HG02763 (cell line): ENCODE data around the gene GNPTG.

Experiments
- ATAC-seq: cut with Tn5 transposase; IDR thresholded peaks from one replicate; pipeline ENCODE4 v1.9.1; 2021; ENCODE audit warnings: mild to moderate bottlenecking, moderate library complexity; ENCODE audit not compliant: unreplicated experiment

Gene GNPTG

GRCh38 chr16:1346422-1347285, 5.1 kb upstream of the GNPTG start:
- ATAC-seq, result no peak

- ATAC-seq, result no peak
Observed at GRCh38 chr16:1347286-1347855, 4.4 kb upstream of the GNPTG start.

- no peak for ATAC-seq
Observed at GRCh38 chr16:1347962-1348361, 3.8 kb upstream of the GNPTG start.

GRCh38 chr16:1348441-1348840, 3.3 kb upstream of the GNPTG start:
- ATAC-seq, result no peak

- ATAC-seq, result no peak
Observed at GRCh38 chr16:1348926-1349325, 2.8 kb upstream of the GNPTG start.

GRCh38 chr16:1349351-1349750, 2.4 kb upstream of the GNPTG start:
- no peak for ATAC-seq

- no peak for ATAC-seq
Observed at GRCh38 chr16:1349951-1350350, 1.8 kb upstream of the GNPTG start.

- ATAC-seq, result no peak
Observed at GRCh38 chr16:1350691-1351090, 1.0 kb upstream of the GNPTG start.

GRCh38 chr16:1351215-1351581, 533 bp upstream of the GNPTG start:
- peak; percentile 22 for ATAC-seq

- no peak for ATAC-seq
Observed at GRCh38 chr16:1354815-1355540, 3.2 kb downstream of the GNPTG start.

- ATAC-seq, result no peak
Observed at GRCh38 chr16:1355591-1355990, 3.9 kb downstream of the GNPTG start.

GRCh38 chr16:1356061-1356900, 4.5 kb downstream of the GNPTG start:
- no peak for ATAC-seq

- ATAC-seq, result no peak
Observed at GRCh38 chr16:1357906-1358566, 6.3 kb downstream of the GNPTG start.

GRCh38 chr16:1361685-1362360, 10.1 kb downstream of the GNPTG start:
- ATAC-seq, result no peak

GRCh38 chr16:1362807-1363206, 11.1 kb downstream of the GNPTG start:
- no peak for ATAC-seq

GRCh38 chr16:1363501-1364041, 11.8 kb downstream of the GNPTG start:
- no peak for ATAC-seq

GRCh38 chr16:1364510-1364909, 12.8 kb downstream of the GNPTG start:
- no peak for ATAC-seq

GRCh38 chr16:1366060-1366711, 14.5 kb downstream of the GNPTG start:
- ATAC-seq, result no peak

- no peak for ATAC-seq
Observed at GRCh38 chr16:1366712-1367299, 15.1 kb downstream of the GNPTG start.
